HG02973 (cell line): ENCODE data around the gene AHNAK.
"Not testable (repeated sequence)": the region's sequence is repeated elsewhere in the genome, so short reads cannot be mapped to it uniquely, and the experiment has no call there.

Experiments used
- ATAC-seq: cut with Tn5 transposase; IDR thresholded peaks from one replicate; pipeline ENCODE4 v1.9.1; 2021; ENCODE audit warnings: moderate library complexity; ENCODE audit not compliant: unreplicated experiment

Gene AHNAK

GRCh38 chr11:62391642-62392425 lies 154.8 kb downstream of the AHNAK start:
- ATAC-seq, result no peak

- ATAC-seq, result no peak
Measured at GRCh38 chr11:62390722-62391121, 155.9 kb downstream of the AHNAK start.

- ATAC-seq, result no peak
Measured at GRCh38 chr11:62390237-62390636, 156.4 kb downstream of the AHNAK start.

GRCh38 chr11:62388999-62389398 lies 157.6 kb downstream of the AHNAK start:
- ATAC-seq, result no peak

GRCh38 chr11:62387381-62387780 lies 159.2 kb downstream of the AHNAK start:
- no peak for ATAC-seq

GRCh38 chr11:62386083-62386482 lies 160.5 kb downstream of the AHNAK start:
- not testable (repeated sequence) for ATAC-seq

- ATAC-seq, result no peak
Measured at GRCh38 chr11:62383822-62384221, 162.8 kb downstream of the AHNAK start.
